HL-60/S4 treated with phorbol 12-myristate 13-acetate at 8.2 ng/mL for 4 days and 3 days (cell line): ENCODE results near the gene KCNK5.

Experiments used
- in situ Hi-C: fragments of 300-500 bp; cut with MboI; formaldehyde crosslinking; loops from 2 replicates; pipeline ENCODE4 v1.15.0; 2022; ENCODE audit warnings: low sequenced_read_pairs

KCNK5 gene

DNA sequence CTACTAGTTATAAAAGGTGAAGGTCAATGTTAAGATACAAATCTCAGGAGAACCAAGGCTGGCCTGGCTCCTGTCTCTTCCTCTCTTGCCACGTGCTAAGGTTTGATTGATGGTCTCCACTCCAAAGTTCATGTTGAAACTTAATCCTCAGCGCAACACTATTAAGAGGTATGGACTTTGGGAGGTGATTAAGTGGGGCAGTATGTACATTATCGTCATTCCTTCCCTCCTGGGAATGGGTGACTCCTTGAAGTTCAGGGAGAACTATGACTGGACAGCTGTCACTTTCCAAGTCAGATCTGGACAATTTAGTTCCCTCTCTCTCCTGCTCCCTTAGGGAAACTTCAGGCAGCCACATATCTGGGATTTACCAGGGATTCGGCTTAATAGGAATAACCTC is 50.5 kb downstream of the KCNK5 start:
- in situ Hi-C loops: no loop called here

GRCh38 chr6:39178235-39178634 is 51.0 kb downstream of the KCNK5 start:
- in situ Hi-C loops: no loop called here

- in situ Hi-C loops: no loop called here
These were observed 52.1 kb downstream of the KCNK5 start for GRCh38 chr6:39177130-39177529.

DNA sequence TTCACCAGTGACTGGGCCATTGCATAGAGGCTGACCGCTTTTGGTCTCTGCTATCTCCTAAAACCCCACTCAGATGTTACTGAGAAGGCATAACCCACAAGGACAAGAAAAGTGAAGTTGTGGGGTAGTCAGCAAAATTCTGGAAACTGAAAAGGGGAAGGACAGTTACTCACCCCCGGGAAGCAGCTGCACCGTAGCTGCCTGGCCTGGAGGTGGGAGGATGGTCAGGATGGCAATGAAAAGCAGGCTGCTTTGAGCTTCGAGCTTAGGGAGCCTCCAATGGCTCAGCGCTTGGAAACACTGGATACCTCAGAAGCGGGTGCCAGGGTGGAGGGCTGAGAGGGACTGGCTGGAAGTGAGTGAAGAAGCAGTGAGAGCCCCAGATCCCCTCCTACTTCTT is 56.0 kb downstream of the KCNK5 start:
- in situ Hi-C loops: no loop called here

DNA sequence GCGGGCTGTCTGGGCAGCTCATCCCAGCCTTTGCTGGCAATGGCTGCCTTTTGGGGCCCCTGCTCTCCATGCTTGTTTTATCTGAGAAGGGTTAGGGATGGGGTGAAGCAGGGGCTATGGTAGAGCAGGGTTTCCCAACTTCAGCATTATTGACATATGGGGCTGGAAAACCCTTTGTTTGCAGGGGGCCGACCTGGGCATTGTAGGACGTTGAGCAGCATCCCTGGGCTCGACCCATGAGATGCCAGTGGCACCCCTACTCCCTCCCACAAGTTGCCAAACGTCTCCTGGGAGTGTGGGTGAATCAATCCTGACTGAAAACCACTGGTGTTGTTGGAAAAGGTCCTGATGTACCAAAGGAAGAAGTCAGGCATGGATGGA is 56.9 kb downstream of the KCNK5 start:
- in situ Hi-C loops: no loop called here

GRCh38 chr6:39171489-39172376 is 57.5 kb downstream of the KCNK5 start:
- in situ Hi-C loops: no loop called here

GRCh38 chr6:39170860-39171259 is 58.4 kb downstream of the KCNK5 start:
- in situ Hi-C loops: no loop called here

DNA sequence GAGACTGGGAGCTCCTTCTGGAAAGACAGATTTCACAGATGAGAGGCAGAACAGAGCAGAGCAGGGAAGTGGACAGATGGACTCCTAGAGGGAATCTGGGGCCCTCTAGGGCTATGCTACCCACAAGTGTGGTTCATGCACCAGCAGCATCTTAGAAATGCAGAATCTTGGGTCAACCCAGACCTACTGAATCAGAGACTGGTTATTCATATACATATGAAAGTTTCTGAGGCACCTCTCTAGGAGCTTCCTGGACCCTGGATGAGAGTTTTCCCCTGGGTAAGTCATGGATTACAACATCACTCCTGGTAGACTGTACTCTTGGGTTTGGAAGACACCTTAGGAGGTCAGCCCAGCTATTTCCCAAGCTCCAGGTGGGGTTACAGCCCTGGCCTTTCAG is 58.9 kb downstream of the KCNK5 start:
- in situ Hi-C loops: no loop called here

DNA sequence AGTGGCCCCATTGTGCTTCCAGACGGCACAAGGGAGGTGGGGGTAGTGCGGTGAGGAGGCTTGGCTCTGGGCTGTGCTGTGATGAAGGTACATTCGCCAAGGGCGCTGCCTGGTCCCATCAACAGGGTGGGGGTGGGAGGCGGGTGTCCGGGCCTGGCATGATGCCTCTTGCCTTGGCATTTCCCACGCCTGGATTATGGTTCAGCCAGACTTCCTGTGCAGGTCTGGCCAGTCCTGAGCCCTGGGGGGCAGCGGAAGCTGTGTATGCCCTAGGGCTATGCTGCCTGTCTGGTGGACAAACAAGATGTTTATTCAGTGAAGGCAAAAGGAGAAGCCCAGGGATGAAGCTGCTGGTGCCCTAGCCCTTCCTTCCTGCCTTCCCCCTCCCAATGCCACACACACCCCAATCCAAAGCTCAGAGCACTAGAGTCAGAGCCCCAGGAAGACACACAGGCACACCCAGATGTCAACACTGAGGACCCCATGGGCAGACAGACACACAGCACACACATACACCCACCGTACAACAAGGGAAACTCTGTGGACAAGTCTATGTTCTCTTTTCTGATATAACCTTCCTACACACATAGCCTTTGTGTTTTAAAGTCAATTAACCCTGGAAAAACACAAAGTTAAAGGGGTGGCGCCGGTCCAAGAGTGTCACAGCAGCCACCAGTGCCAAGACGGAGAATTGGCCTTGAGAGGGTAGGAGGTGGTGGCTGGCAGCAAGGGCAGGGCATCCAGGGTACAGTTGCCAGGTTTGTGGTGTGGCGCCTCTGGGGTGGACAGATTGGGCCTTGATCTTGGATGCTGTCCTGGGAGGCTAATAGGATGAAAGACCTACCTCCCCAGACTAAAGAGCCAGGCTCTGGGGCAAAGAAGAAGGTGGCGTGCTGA is 59.6 kb downstream of the KCNK5 start:
- in situ Hi-C loops: loop anchor here (5.0 kb wide), 1 partner anchor 133 kb away; no protein-coding TSS in a partner anchor

GRCh38 chr6:39167866-39168625 is 61.2 kb downstream of the KCNK5 start:
- in situ Hi-C loops: loop anchor here (5.0 kb wide), 1 partner anchor 134 kb away; no protein-coding TSS in a partner anchor

GRCh38 chr6:39167321-39167720 is 62.0 kb downstream of the KCNK5 start:
- in situ Hi-C loops: loop anchor here (5.0 kb wide), 1 partner anchor 135 kb away; no protein-coding TSS in a partner anchor

DNA sequence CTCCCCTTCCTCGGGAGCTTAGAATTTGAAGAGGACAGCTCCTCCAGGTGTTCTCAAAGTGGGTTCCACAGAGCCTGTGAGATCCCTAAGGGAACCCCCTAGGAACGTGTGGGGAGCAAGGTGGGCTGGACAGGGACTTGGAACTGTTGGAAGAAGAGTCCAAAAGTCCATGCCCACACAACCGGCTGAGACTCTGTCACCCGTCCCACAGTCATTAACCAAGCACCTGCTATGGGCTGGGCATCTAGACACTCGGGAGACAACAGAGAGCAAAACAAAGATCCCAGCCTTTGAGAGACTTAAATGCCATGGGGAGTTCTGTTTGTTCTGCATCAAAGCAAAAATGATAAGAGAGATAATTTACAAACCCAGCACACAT is 62.4 kb downstream of the KCNK5 start:
- in situ Hi-C loops: loop anchor here (5.0 kb wide), 1 partner anchor 135 kb away; no protein-coding TSS in a partner anchor

DNA sequence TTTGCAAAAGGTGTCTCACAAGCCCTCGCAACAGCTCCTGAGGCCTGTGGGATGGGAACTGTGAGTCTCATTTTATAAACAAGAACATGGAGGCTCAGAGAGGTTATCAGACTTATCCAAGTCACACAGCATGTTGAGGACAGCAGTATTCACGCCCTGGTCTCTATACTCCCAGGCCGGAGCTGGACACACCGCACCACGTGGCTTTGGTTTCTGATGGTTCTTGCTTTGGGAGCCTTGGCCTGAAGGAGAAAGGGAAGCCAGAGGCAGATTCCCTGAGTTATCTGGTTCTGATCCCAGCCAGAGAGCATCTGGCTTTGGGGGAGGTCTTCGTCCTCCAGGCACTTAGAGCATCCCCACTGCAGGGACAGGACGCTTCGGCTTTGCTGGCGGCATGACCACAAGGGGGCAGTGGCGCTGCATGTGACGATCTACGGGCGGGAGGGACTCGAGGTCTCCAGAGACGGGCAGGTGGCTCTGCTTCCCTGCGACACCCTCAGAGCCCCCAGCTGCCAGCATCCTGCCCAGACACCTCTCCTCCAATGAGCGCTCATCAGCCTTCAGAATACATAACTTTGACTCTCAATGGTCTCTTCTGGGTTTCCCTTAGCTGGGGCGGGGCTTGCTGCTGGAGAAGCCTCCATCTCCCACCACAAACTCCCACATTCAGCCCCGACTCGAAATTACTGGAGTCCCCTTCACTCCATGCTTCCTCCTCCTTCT is 62.9 kb downstream of the KCNK5 start:
- in situ Hi-C loops: loop anchor here (5.0 kb wide), 1 partner anchor 136 kb away; no protein-coding TSS in a partner anchor

DNA sequence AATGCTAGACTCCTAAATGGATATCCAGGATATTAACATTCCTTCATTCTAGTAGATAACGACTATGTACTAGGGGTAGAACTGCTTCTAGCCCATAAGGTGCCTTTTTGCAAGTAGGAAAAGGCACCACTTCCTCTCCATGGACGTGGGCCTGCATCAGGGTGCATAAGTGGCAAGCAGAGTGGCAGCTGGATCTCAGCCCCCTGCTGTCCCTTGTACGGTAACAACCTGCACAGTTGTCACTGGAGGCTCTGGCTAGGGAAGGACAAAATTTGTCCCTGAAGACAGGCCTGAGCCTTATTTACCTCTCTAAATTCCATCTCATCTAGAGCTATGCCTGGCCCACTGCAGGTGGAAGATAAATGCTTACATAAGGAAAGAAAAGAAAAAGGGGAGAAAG is 71.8 kb downstream of the KCNK5 start:
- in situ Hi-C loops: no loop called here

DNA sequence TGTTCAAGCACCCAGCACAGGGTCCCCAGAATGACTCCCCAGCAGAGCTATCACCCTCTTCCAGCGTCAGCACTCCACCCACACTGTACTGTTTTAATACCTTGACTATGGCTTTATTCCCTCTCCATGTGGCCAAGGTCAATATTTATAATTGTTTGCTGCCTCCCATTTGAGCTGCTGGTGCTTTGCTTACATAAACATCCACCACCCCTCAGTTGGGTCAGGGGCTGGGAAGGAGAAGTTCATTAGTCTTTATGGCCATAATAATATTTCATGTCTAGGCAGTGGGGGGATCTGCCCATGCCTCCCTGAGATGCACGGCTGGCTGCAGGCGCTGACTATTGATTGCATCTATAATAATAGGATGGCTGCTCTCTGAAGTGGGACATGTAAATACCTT is 72.5 kb downstream of the KCNK5 start:
- in situ Hi-C loops: no loop called here

DNA sequence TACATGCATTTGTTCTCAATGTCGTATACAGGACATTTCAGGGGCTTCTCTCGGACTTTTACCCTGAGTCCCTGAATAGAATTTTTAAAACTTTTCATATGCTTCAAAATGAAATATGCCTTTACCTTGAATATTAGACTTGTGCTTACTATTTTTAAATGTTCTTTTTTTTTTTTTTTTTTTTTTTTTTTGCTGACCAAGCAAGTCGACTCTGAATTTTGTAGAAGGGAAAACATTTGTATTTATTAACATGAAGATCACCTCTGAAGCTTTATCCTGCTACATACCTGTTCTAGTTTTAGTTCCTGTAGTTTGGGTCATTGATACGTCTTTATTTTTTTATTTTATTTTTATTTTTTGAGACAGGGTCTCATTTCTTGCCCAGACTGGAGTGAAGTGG is 74.6 kb downstream of the KCNK5 start:
- in situ Hi-C loops: no loop called here

GRCh38 chr6:39153766-39154397 is 75.4 kb downstream of the KCNK5 start:
- in situ Hi-C loops: no loop called here

DNA sequence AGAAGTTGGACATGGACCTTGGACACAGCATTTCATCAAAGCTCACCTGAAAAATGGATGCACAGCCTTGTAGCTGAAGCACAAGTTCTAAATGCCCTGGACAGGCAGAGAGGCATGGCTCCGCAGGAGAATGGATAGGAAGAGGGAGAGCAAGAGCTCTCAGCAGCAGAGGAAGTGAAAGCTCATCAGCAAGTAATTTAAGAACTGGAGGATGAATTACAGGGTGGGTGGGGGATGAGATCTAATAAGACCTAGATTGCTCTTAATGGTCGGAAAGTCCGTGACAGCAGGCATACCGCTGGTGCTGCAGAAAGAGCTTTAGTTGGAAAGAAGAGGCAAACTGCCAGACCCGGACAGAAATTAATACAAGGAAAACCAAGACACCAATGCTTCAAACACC is 77.0 kb downstream of the KCNK5 start:
- in situ Hi-C loops: no loop called here

GRCh38 chr6:39151211-39151610 is 78.1 kb downstream of the KCNK5 start:
- in situ Hi-C loops: no loop called here
